Measurements from ENCODE around the gene RTKN. TPM values are rescaled to one million over a fixed set of nuclear protein-coding genes. Genes with fewer than 3 reads are reported as not detected.

Gene RTKN
- total and polyA plus RNA-seq, 2 of the 13 experiments (the other 11 are each of a cell fraction or from before 2014, with no cell fraction given) = 159 to 166 TPM

- TF ChIP-seq ZBTB34 (CRISPR knock-in tag; IDR thresholded peaks at IDR 0.05) = no peak; the same call in 1 of the 2 replicates
- TF ChIP-seq ZNF235 (CRISPR knock-in tag; IDR thresholded peaks at IDR 0.05; ENCODE audit: borderline replicate concordance) = no peak
- peak; percentile 76; the same call in 1 of the 2 replicates for TF ChIP-seq ZNF580 (CRISPR knock-in tag; IDR thresholded peaks at IDR 0.05; ENCODE audit: borderline replicate concordance, low read depth)
- no peak for TF ChIP-seq NFKB2 (CRISPR knock-in tag; IDR thresholded peaks at IDR 0.05; ENCODE audit: borderline replicate concordance)
- TF ChIP-seq ZNF281 (CRISPR knock-in tag; IDR thresholded peaks at IDR 0.05; ENCODE audit: borderline replicate concordance) = peak; percentile 47; the same call in 1 of the 2 replicates
- TF ChIP-seq ZNF446 (CRISPR knock-in tag; IDR thresholded peaks at IDR 0.05) = no peak
- TF ChIP-seq CBX2 (IDR thresholded peaks at IDR 0.05; ENCODE audit: low read depth, low read length) = no peak
- no peak for TF ChIP-seq CBX2 (CRISPR knock-in tag; IDR thresholded peaks at IDR 0.05; ENCODE audit: low read depth)
- peak; percentile 77 for TF ChIP-seq PHF21A (CRISPR knock-in tag; IDR thresholded peaks at IDR 0.05)
- no peak for TF ChIP-seq RNF2 (conservative IDR thresholded peaks at IDR 0.05; ENCODE audit: low read depth)
- TF ChIP-seq MBNL3 (CRISPR knock-in tag; conservative IDR thresholded peaks at IDR 0.05) = no peak
- TF ChIP-seq ZNF841 (CRISPR knock-in tag; IDR thresholded peaks at IDR 0.05; ENCODE audit: borderline replicate concordance) = no peak
- TF ChIP-seq THAP8 (CRISPR knock-in tag; IDR thresholded peaks at IDR 0.05; ENCODE audit: borderline replicate concordance) = peak; percentile 67; the same call in 1 of the 2 replicates
- TF ChIP-seq SP4 (CRISPR knock-in tag; IDR thresholded peaks at IDR 0.05) = no peak
- TF ChIP-seq ZNF564 (CRISPR knock-in tag; IDR thresholded peaks at IDR 0.05) = 0 out of 2 replicates have a peak, but pooled peaks have one; percentile 25
- no peak for TF ChIP-seq PBX3 (CRISPR knock-in tag; IDR thresholded peaks at IDR 0.05; ENCODE audit: borderline replicate concordance)
- TF ChIP-seq ZNF710 (CRISPR knock-in tag; IDR thresholded peaks at IDR 0.05; ENCODE audit: borderline replicate concordance) = no peak
- no peak for TF ChIP-seq BRD4 (CRISPR knock-in tag; IDR thresholded peaks at IDR 0.05)
- peak; percentile 80; the same call in 1 of the 2 replicates for TF ChIP-seq ZNF331 (CRISPR knock-in tag; IDR thresholded peaks at IDR 0.05)
- no peak for TF ChIP-seq ISL2 (CRISPR knock-in tag; IDR thresholded peaks at IDR 0.05)
- TF ChIP-seq TP53 (CRISPR knock-in tag; conservative IDR thresholded peaks at IDR 0.05) = no peak
Measured at GRCh38 chr2:74447230-74447999, 5.7 kb upstream of the RTKN start (continued).
